Transverse colon (tissue), 4 donors: ENCODE measurements around the gene ADCY2. TPM values are rescaled to one million over a fixed set of nuclear protein-coding genes. Genes with fewer than 3 reads are reported as not detected.

Source experiments
- DNase-seq: peaks from one replicate; pipeline ENCODE4 v3.0.0-alpha.2; 2019
- H3K27ac ChIP-seq, 4 donors: fragments of 200-600 bp; sonication (generic); 2 replicates each; pipeline ENCODE4 v1.5.1; 2016 to 2018; ENCODE audit warnings: inconsistent platforms in 4 of 4
- H3K27me3 ChIP-seq: fragments of 200-600 bp; sonication (generic); 2 replicates; pipeline ENCODE4 v1.5.1; 2017; ENCODE audit warnings: inconsistent platforms
- H3K36me3 ChIP-seq, 4 donors: fragments of 200-600 bp; sonication (generic); 2 replicates each; pipeline ENCODE4 v1.5.1; 2017 to 2019; ENCODE audit warnings: inconsistent platforms in 4 of 4
- H3K4me1 ChIP-seq, 4 donors: fragments of 200-600 bp; sonication (generic); 2 replicates each; pipeline ENCODE4 v1.5.1; 2017 to 2020; ENCODE audit warnings: inconsistent platforms in 4 of 4
- H3K4me3 ChIP-seq, 4 donors: fragments of 200-600 bp; sonication (generic); 1 replicate in 1 of 4; 2 replicates in 3 of 4; pipeline versions ENCODE4 v1.5.1 to v1.6.1; 2017 to 2019; ENCODE audit warnings: inconsistent platforms in 4 of 4
- H3K9me3 ChIP-seq, 2 donors: fragments of 200-600 bp; sonication (generic); 2 replicates each; pipeline ENCODE4 v1.5.1; 2017 to 2019; ENCODE audit warnings: inconsistent platforms in 2 of 2
- CTCF ChIP-seq, 5 experiments: fragments of 200-600 bp in 3 of 5; fragments of 450-650 bp in 2 of 5; sonication (generic) in 3 of 5; IDR thresholded peaks; 1 replicate in 2 of 5; 2 replicates in 3 of 5; pipeline ENCODE4 v1.5.1; 2016 to 2017; ENCODE audit warnings: antibody characterized with exemption in 5 of 5, inconsistent platforms in 3 of 5, mild to moderate bottlenecking in 2 of 5, moderate library complexity in 1 of 5
- EP300 ChIP-seq: sonication (generic); formaldehyde crosslinking; IDR thresholded peaks from one replicate; pipeline ENCODE4 v1.6.1; 2017; ENCODE audit warnings: antibody characterized with exemption, low read depth
- POLR2A ChIP-seq: fragments of 450-650 bp; IDR thresholded peaks from one replicate; pipeline ENCODE4 v1.6.1; 2016; ENCODE audit warnings: antibody characterized with exemption, mild to moderate bottlenecking, moderate library complexity
- POLR2AphosphoS5 ChIP-seq, 3 donors: sonication (generic); formaldehyde crosslinking; IDR thresholded peaks; one replicate each; pipeline ENCODE4 v1.6.1; 2016; ENCODE audit warnings: antibody characterized with exemption in 3 of 3
- WGBS, 2 donors: methylation state at CpG; one replicate each; pipeline ENCODE4 v1.1.5; 2018; ENCODE audit warnings: low coverage in 1 of 2; 5-methylcytosine and 5-hydroxymethylcytosine counted together
- in situ Hi-C, 4 donors: fragments of 200-750 bp; cut with MboI; loops; one replicate each; pipeline versions ENCODE4 v1.15.0 to v1.15.1; 2017; ENCODE audit warnings: low sequenced_read_pairs in 3 of 4, low pct_ligation_motif_present in 1 of 4, low pct_unique_long_range_greater_than_20kb in 1 of 4
- intact Hi-C: fragments of 100-400 bp; cut with DNase I; formaldehyde crosslinking; loops from one replicate; pipeline ENCODE4 v1.15.1; 2023; ENCODE audit warnings: low total_unique reads
- total RNA-seq, 4 donors: library from RNA; depleted of rRNA; stranded (reverse); fragments of >200 nt; gene quantifications; one replicate each; pipeline ENCODE4 v1.1.0, GENCODE V29; 2016

ADCY2 gene
- total RNA-seq, 4 donors from 2014 or later, result 1.4 to 4.5 (median 3.1) TPM

GRCh38 chr5:7676455-7676854 is 280.5 kb downstream of the ADCY2 start:
- Histone ChIP-seq H3K36me3 (no peaks in the 10 kb centered on the region), H3K27me3 (no peaks in the 10 kb centered on the region), H3K9me3 (no peaks in the 10 kb centered on the region), H3K4me1 (no peaks in the 10 kb centered on the region), H3K27ac (peak overlapping the region in 2 of 4 donors; percentile 5 to 8), H3K4me3 (no peak overlapping the region)
- no peak for DNase-seq
- in situ Hi-C loops, result no loop called here
- peak in 1 of 3 donors; percentile 9 for TF ChIP-seq POLR2AphosphoS5 (IDR thresholded peaks at IDR 0.05)
- no peak for TF ChIP-seq CTCF (IDR thresholded peaks at IDR 0.05)
- no peak for TF ChIP-seq EP300
- 50 to 51% methylated on average over 3 of the region's 3 CpGs for WGBS, 2 donors
- intact Hi-C loops, result no loop called here

- Histone ChIP-seq H3K4me3 (no peak overlapping the region), H3K27me3 (no peaks in the 10 kb centered on the region), H3K4me1 (no peaks in the 10 kb centered on the region), H3K36me3 (no peaks in the 10 kb centered on the region), H3K27ac (peak overlapping the region in 1 of 4 donors; percentile 3), H3K9me3 (no peaks in the 10 kb centered on the region)
- in situ Hi-C loops, result no loop called here
- no peak for DNase-seq
- WGBS, 2 donors, result 73 to 80% methylated on average over 4 of the region's 4 CpGs
- TF ChIP-seq POLR2AphosphoS5 (IDR thresholded peaks at IDR 0.05) (no peak), EP300 (no peak), CTCF (IDR thresholded peaks at IDR 0.05) (no peak), POLR2A (no peak)
- intact Hi-C loops, result no loop called here
Measured at GRCh38 chr5:7678030-7678429, 282.1 kb downstream of the ADCY2 start.

DNA sequence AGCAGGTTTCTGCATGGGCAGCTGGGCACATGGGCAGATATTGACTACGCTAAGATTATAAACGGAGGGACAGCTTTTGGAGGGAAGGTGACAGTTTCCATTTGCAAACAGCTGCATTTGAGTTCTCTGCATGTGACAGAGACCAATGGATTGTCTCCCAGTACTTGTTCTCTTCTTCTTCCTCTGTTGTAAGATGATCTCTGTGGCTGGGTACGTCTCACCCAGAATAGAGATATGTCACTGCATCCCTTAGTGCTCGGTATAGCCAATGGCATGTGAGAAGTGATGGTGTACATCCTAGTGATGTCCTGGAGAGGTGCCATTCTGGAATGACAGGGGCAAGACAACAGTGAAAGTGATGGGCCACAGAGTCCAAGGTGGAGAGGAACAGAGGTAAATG is 283.7 kb downstream of the ADCY2 start:
- no peak overlapping the region for H3K4me3 ChIP-seq
- H3K4me1 ChIP-seq, result no peaks in the 10 kb centered on the region
- in situ Hi-C loops (no loop called here), intact Hi-C loops (no loop called here)
- no peaks in the 10 kb centered on the region for H3K27me3 ChIP-seq
- TF ChIP-seq POLR2A (no peak), POLR2AphosphoS5 (IDR thresholded peaks at IDR 0.05) (no peak)
- 86 to 100% methylated on average over 2 to 4 of the region's 4 CpGs for WGBS, 2 donors
- H3K9me3 ChIP-seq, result no peaks in the 10 kb centered on the region
- no peaks in the 10 kb centered on the region for H3K36me3 ChIP-seq
- DNase-seq, result no peak
- no peak overlapping the region for H3K27ac ChIP-seq

- intact Hi-C loops, result no loop called here
- DNase-seq, result no peak
- in situ Hi-C loops, result no loop called here
- no peak for TF ChIP-seq CTCF (IDR thresholded peaks at IDR 0.05)
- TF ChIP-seq POLR2A, result no peak
- TF ChIP-seq EP300, result no peak
- no peak for TF ChIP-seq POLR2AphosphoS5 (IDR thresholded peaks at IDR 0.05)
- Histone ChIP-seq H3K4me3 (no peak overlapping the region), H3K27me3 (no peaks in the 10 kb centered on the region), H3K27ac (no peak overlapping the region), H3K9me3 (no peaks in the 10 kb centered on the region), H3K36me3 (no peaks in the 10 kb centered on the region), H3K4me1 (no peaks in the 10 kb centered on the region)
- WGBS, 2 donors, result 88 to 100% methylated on average over 1 to 4 of the region's 4 CpGs
Measured at GRCh38 chr5:7680260-7680659, 284.3 kb downstream of the ADCY2 start.

DNA sequence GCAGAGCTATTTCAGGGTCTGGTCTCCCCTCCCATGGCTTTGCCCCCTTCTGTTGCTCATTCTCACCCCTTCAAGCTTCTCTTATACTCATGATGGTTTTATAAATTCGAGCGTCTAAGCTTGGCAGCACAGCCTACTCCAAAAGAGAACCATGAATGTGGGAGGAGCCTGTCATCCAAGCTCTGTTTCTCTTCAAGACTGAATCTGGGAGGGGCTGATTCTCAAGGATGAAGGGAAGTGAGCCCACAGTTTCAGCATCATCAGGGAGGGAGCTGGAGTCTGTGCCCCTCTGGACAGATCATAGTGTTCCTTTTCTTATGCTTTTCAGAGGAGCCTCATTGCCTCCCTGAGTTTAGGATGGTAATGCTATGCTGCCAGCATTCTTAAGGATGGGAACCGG is 286.4 kb downstream of the ADCY2 start:
- Histone ChIP-seq H3K27ac (peak overlapping the region in 2 of 4 donors; percentile 37 to 61), H3K4me3 (no peak overlapping the region), H3K4me1 (no peaks in the 10 kb centered on the region), H3K9me3 (no peaks in the 10 kb centered on the region), H3K27me3 (no peaks in the 10 kb centered on the region), H3K36me3 (no peaks in the 10 kb centered on the region)
- intact Hi-C loops, result no loop called here
- TF ChIP-seq POLR2AphosphoS5 (IDR thresholded peaks at IDR 0.05), result peak; percentile 41 to 76 (median 58)
- no peak for TF ChIP-seq CTCF (IDR thresholded peaks at IDR 0.05)
- peak; percentile 5 for TF ChIP-seq EP300
- no peak for TF ChIP-seq POLR2A
- DNase-seq, result no peak
- WGBS, 2 donors, result 50 to 75% methylated on average over 2 to 3 of the region's 3 CpGs
- in situ Hi-C loops, result no loop called here
